Measurements from ENCODE around the gene COL4A2.

COL4A2 gene

GRCh38 chr13:110463871-110464510 lies 156.9 kb downstream of the COL4A2 start:
- DNase-seq, result no peak

- DNase-seq, result no peak
Observed at GRCh38 chr13:110464556-110465333, 157.7 kb downstream of the COL4A2 start.

- DNase-seq, result no peak
Observed at GRCh38 chr13:110465696-110466095, 158.6 kb downstream of the COL4A2 start.

GRCh38 chr13:110466266-110466915 lies 159.3 kb downstream of the COL4A2 start:
- DNase-seq, result peak; percentile 41 to 46

GRCh38 chr13:110467516-110468110 lies 160.5 kb downstream of the COL4A2 start:
- DNase-seq, result no peak

GRCh38 chr13:110468986-110469495 lies 162.0 kb downstream of the COL4A2 start:
- no peak for DNase-seq

- DNase-seq, result no peak
Observed at GRCh38 chr13:110469597-110469996, 162.5 kb downstream of the COL4A2 start.

GRCh38 chr13:110470272-110471009 lies 163.4 kb downstream of the COL4A2 start:
- no peak for DNase-seq

- no peak for DNase-seq
Observed at GRCh38 chr13:110471156-110471832, 164.2 kb downstream of the COL4A2 start.

- DNase-seq, result peak in 1 of 2 experiments; percentile 24
Observed at GRCh38 chr13:110471833-110472162, 164.7 kb downstream of the COL4A2 start.

- peak; percentile 15 to 38 for DNase-seq
Observed at GRCh38 chr13:110472904-110473563, 165.9 kb downstream of the COL4A2 start.

- DNase-seq, result no peak
Observed at GRCh38 chr13:110474713-110475112, 167.6 kb downstream of the COL4A2 start.

GRCh38 chr13:110475117-110475516 lies 168.0 kb downstream of the COL4A2 start:
- no peak for DNase-seq

GRCh38 chr13:110475550-110476219 lies 168.6 kb downstream of the COL4A2 start:
- DNase-seq, result no peak

GRCh38 chr13:110476220-110476617 lies 169.1 kb downstream of the COL4A2 start:
- no peak for DNase-seq

GRCh38 chr13:110477706-110478245 lies 170.7 kb downstream of the COL4A2 start:
- no peak for DNase-seq

- DNase-seq, result no peak
Observed at GRCh38 chr13:110478405-110479214, 171.5 kb downstream of the COL4A2 start.

- DNase-seq, result no peak
Observed at GRCh38 chr13:110479215-110479545, 172.1 kb downstream of the COL4A2 start.

- no peak for DNase-seq
Observed at GRCh38 chr13:110479648-110480047, 172.6 kb downstream of the COL4A2 start.

- DNase-seq, result no peak
Observed at GRCh38 chr13:110480161-110480560, 173.1 kb downstream of the COL4A2 start.

Data from SHP77 (cell line).